Ramos (cell line): ENCODE results near the gene STAC3.

Source experiments
- in situ Hi-C: fragments of 300-500 bp; cut with MboI; formaldehyde crosslinking; loops from one replicate; pipeline ENCODE4 v1.14.3; 2022; ENCODE audit warnings: low sequenced_read_pairs; ENCODE audit not compliant: unreplicated experiment

The STAC3 gene

GRCh38 chr12:57258977-57259970, 8.3 kb upstream of the STAC3 start:
- in situ Hi-C loops: no loop called here

DNA sequence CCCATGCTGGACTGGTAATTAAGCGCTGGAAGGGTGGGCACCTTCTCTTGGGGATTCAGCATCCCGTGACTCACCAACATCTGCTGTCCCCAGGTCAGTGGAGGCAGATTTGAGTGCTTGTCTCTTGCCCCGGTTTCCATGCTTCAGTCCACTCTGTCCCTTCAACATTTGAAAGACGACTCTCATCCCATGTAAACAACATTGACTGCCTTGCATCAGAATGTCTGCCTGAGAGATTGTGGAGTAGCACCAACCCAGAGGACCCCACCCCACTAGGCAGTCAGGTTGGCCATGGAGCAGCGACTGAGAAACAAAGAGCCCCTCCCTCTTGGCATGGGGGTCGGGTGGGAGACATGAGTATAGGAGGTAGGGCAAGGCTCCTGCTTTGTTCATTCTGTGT, 4.9 kb upstream of the STAC3 start:
- in situ Hi-C loops: no loop called here

- in situ Hi-C loops: no loop called here
Measured at GRCh38 chr12:57254506-57255280, 3.7 kb upstream of the STAC3 start.

GRCh38 chr12:57250541-57250940, 446 bp downstream of the STAC3 start:
- in situ Hi-C loops: no loop called here

- in situ Hi-C loops: loop anchor here (5.0 to 25.0 kb wide), 4 partner anchors 37 to 638 kb away; partner anchors contain the start of genes CDK4, CYP27B1, EEF1AKMT3 and GLI1
Measured at GRCh38 chr12:57248934-57249742, 1.8 kb downstream of the STAC3 start.

DNA sequence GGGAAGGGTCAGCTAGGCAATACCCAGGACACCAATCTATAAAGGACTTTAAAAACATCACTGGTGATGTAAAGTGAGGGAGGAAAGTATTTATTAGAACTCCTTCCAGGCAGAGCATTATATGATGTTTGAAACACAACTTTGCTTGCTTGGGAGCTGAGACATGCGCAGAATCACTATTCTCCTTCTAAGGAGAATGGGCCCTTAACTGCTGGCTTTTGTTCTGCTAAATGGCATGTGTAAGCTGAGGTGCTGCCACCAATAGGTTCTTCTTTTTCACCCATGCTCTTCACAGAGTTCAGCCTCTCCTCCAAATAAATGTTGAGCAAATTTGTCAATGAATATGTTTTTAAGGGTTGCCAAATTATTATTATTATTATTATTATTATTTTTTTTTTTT, 3.9 kb downstream of the STAC3 start:
- in situ Hi-C loops: loop anchor here (5.0 to 25.0 kb wide), 4 partner anchors 35 to 640 kb away; partner anchors contain the start of genes CDK4, CYP27B1, EEF1AKMT3 and GLI1

GRCh38 chr12:57244312-57244696, 6.7 kb downstream of the STAC3 start:
- in situ Hi-C loops: loop anchor here (25.0 kb wide), 3 partner anchors 218 to 643 kb away; partner anchors contain the start of genes CDK4, CYP27B1, EEF1AKMT3 and GLI1

DNA sequence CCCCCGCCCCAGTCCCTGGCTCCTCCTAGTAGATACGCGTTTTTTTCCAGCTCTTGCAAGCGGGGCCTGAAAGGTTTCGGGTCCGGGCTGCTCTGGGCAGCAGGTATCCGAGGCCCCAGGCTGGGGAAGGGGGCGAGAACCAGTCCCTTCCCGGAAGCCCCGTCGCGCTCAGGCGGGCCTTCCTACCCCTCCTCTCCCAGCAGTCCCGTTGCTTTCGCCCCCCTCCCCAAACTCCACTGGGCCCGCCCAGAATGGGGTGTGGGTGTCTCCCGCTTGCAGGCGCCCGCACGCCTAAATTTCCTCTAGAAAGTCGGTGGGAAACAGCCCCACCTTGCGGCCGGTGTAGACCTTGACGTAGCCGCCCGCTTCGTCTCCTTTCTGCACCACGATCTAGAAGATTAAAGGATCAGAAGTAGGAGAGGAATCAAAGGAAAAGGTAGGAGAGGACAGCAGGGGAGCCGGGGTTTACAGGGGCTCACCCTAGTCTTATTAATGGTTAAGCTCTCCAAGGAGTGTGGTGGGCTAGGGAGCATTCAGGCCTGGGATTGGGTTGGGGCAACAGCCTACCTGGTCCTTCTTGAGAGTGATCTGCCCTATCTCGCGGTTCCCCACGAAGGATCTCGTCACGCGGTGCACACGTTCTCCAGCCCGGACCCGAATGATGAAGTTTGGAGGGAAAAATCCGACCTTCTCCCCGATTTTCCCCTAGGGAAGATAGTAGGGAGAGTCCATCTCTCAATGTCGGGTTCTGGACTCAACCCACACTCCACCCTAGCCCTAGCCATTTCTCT, 7.3 kb downstream of the STAC3 start:
- in situ Hi-C loops: loop anchor here (25.0 kb wide), 3 partner anchors 219 to 644 kb away; partner anchors contain the start of genes CDK4, CYP27B1, EEF1AKMT3 and GLI1

DNA sequence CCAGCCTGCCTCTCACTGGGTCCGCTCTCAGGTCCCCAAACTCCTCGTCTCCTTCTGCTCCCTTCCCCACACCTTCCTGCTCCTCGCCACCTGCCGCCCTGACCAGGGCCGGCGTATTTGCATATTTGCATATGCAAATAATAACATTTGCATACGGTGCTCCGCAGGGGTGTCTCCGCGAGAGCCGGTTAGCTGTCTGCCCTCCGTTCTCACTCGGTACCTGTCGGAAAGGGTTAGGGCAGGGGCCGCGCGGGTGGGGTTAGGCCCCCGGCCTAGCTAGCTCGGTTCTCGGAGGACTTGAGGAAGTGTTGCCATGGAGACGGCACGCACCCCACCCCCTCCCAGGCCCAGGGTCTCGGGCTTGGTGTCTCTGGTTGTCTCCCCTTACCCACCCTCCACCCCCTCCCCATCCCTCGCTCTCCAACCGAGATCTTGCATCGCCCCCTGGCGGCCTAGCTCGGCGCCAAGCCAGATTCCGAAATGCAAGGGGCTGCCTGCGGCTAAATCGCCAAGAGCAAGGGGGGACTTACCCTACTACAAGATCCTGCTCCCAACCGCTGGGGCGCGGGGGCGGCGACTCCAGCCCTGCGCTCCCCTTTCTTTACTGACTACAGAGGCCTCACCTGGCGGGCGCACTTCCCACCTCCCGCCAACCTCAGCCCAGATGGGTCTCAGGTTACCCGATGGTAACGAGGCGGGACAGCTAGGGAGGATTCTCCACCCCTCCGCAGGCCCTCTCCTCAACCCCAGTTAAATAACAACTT, 8.1 kb downstream of the STAC3 start:
- in situ Hi-C loops: loop anchor here (25.0 kb wide), 3 partner anchors 219 to 644 kb away; partner anchors contain the start of genes CDK4, CYP27B1, EEF1AKMT3 and GLI1

DNA sequence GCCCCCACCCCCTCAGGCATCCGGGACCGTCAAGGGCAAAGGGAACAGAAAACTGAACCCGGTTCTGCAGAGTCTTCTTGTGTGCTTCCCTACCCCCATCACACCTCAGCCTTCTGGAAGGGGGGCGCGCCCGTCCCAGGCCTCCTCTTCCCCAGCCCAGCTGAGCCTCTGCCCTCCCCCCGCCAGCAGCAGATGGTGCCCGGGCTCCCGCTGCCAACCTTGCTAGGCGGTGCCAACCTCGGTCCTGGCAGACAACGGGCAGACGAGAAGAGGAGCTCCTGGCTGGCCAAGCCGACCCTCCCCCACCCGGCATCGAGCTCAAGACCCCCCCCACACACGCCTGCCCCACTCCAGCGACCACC, 8.7 kb downstream of the STAC3 start:
- in situ Hi-C loops: loop anchor here (25.0 kb wide), 3 partner anchors 220 to 645 kb away; partner anchors contain the start of genes CDK4, CYP27B1, EEF1AKMT3 and GLI1

DNA sequence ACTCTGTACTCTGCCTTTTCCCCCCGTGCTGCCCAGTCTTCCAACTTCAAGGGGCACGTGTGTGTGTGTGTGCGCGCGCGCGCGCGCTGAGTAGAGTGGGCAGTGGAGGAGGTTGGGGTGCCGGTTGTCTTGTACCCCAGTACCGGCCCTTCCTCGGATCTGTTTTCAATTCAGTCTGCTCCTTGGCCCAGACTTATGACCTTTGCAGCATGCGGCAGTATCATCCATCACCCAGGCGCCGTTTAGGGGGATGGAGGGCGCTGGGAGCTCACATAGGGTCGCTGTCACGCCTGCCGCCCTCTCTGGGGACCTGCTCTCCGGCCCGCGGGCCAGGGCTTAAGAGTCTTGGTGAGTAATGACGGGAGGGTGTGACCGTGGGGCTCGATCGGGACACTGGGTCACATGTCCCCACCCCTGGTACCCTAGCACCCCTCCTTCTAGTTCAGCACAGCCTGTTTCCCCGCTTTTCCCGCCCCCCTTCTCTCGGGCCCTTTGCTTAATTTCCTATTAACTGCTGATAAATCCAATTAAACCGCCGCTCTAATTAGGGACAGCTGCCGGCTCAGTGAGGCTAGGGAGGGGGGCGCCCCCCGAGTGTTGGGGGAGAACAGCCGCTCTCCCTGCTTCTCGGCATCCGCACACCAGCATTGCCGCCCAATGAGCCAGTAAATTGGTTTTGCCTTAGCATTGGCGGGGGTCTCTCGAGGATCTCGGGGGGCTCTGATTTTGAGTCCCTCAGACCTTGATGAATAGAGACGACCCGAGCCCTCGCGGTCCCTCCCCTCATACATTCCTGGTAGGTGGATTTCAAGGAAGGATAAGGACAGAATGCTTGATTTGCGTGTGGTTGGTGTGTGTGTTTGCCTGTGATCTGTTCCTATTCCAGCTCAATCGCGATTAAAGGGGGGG, 9.3 kb downstream of the STAC3 start:
- in situ Hi-C loops: loop anchor here (25.0 kb wide), 3 partner anchors 221 to 646 kb away; partner anchors contain the start of genes CDK4, CYP27B1, EEF1AKMT3 and GLI1

- in situ Hi-C loops: loop anchor here (25.0 kb wide), 3 partner anchors 221 to 646 kb away; partner anchors contain the start of genes CDK4, CYP27B1, EEF1AKMT3 and GLI1
Measured at GRCh38 chr12:57240926-57241401, 10.0 kb downstream of the STAC3 start.

DNA sequence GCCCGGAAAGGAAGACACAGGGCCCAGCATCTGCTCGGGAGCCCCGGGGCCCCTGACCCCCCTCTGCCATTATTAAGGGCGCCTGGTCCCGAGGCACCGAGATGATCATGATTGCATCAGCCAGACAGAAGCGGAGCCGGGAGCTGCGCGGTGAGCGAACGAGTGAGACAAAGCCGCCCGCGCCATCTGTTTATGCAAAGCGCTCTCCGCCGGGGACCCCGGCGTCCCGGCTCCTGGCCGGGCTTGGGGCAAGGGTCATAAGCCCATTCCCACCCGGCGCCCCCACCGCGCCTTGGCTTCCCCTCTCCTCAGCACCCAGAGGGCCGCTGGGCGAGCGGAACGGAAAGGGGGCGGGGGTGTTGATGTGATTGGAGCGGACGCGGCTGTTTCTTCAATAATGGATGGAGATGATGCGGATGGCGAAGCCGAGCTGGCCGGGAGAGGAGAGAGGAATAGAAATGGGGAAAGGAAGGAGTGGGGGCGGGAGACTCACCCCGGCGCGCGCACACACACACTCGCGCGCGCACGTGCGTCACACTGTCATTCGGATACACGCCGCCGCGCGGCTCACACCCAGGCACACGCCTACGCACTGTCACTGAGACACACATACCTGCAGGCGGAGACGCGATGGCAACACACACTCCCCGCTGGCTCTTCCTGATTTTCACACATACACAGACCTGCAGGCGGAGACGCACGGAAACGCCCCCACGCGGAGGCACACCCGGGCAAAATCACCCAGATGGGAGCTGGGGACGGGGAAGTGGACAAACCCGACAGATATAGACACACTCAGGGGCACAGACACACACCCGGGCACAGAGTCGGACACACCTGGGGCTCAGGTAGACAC, 10.7 kb downstream of the STAC3 start:
- in situ Hi-C loops: loop anchor here (25.0 kb wide), 3 partner anchors 222 to 647 kb away; partner anchors contain the start of genes CDK4, CYP27B1, EEF1AKMT3 and GLI1

DNA sequence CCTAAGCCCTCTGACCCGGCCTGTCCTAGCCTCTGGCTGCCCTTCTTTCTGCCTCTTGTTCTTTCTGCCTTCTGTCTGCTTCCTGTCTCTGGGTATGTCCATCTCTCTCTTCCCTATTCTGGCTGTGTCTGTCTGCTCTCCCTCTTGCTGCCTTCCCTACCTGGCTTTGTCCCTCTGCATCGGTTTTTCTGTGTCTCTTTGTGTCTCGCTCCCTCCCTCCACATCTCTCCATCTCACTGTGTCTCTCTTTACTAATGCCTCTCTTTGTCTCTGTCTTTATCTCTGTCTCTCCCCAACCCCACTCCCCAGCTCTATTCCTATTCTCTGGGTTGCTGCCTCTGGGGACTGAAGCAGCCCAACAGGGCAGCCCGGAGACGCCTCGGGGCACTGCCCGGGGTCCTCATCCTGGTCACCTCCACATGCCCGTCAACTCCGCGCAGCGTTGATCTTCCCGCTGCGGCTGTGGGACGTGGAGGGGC, 11.4 kb downstream of the STAC3 start:
- in situ Hi-C loops: loop anchor here (25.0 kb wide), 3 partner anchors 223 to 648 kb away; partner anchors contain the start of genes CDK4, CYP27B1, EEF1AKMT3 and GLI1

- in situ Hi-C loops: loop anchor here (25.0 kb wide), 3 partner anchors 223 to 648 kb away; partner anchors contain the start of genes CDK4, CYP27B1, EEF1AKMT3 and GLI1
Measured at GRCh38 chr12:57238854-57239554, 12.0 kb downstream of the STAC3 start.
